ENCODE measurements around the gene KRT16.
"Not testable (repeated sequence)": the region's sequence is repeated elsewhere in the genome, so short reads cannot be mapped to it uniquely, and the experiment has no call there.

GRCh38 chr17:41616486-41616885, 3.9 kb upstream of the KRT16 start:
- TF ChIP-seq POLR2A, CTCF, EP300, POLR2AphosphoS5 (IDR thresholded peaks at IDR 0.05): not testable (repeated sequence)
